Panc1 (cell line): ENCODE data around the gene IL36RN.

Source experiments
- CTCF ChIP-seq: fragments of 450-650 bp; IDR thresholded peaks from 2 replicates; pipeline ENCODE4 v1.5.1; 2017; ENCODE audit warnings: mild to moderate bottlenecking
- SIN3A ChIP-seq: IDR thresholded peaks from 2 replicates; pipeline ENCODE4 v1.6.1; 2012; ENCODE audit warnings: low read depth, mild to moderate bottlenecking, low read length, moderate library complexity, borderline replicate concordance; ENCODE audit not compliant: insufficient read depth

DNA sequence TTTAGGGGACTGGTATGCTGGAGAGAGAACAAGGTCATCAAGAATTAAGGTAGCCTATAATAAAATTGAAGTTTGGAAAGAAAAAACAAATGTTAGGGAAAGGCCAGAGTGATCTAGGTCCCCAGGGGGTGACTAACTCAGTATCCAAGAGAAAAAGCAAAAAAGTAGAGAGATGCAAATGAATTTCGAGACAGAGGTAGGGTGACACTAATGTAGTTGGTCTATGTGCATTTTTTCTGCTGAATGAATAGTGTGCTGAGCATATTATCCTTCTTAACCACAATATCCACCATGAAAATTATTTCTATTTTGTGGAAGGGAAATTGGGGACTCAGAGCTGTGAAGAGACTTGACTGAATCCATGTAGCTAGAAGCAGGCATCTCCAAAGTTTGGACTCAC lies 44.0 kb upstream of the IL36RN start:
- TF ChIP-seq CTCF = no peak
- TF ChIP-seq SIN3A = no peak
